ENCODE results near the gene HOXC11.
A peak's percentile ranks its signal among the peaks of the same experiment; 100 is the strongest.

Gene HOXC11

GRCh38 chr12:53998110-53998899 lies 25.4 kb downstream of the HOXC11 start:
- no peak overlapping the region for H3K27ac ChIP-seq (ENCODE audit: low read depth, low read length)
- 21% methylated on average over 6 of the region's 11 CpGs for WGBS
- H3K9ac ChIP-seq (ENCODE audit: low read depth, low read length): no peak overlapping the region
- peaks cover 100% of the 10 kb centered on the region for H3K27me3 ChIP-seq (ENCODE audit: insufficient read depth, low read length)
- peaks cover 5% of the 10 kb centered on the region; the same call in 1 of the 2 replicates for H3K4me1 ChIP-seq (ENCODE audit: insufficient read depth, low read length)
- no peak overlapping the region for H3K4me3 ChIP-seq (ENCODE audit: low read length)
- H3K36me3 ChIP-seq (ENCODE audit: insufficient read depth, low read length): no peaks in the 10 kb centered on the region
- no peaks in the 10 kb centered on the region for H3K9me3 ChIP-seq (ENCODE audit: insufficient read depth, low read depth, low read length)

- peaks cover 100% of the 10 kb centered on the region for H3K27me3 ChIP-seq (ENCODE audit: insufficient read depth, low read length)
- no peak overlapping the region for H3K27ac ChIP-seq (ENCODE audit: low read depth, low read length)
- H3K9ac ChIP-seq (ENCODE audit: low read depth, low read length): no peak overlapping the region
- H3K36me3 ChIP-seq (ENCODE audit: insufficient read depth, low read length): no peaks in the 10 kb centered on the region
- no peaks in the 10 kb centered on the region for H3K9me3 ChIP-seq (ENCODE audit: insufficient read depth, low read depth, low read length)
- H3K4me1 ChIP-seq (ENCODE audit: insufficient read depth, low read length): peaks cover 5% of the 10 kb centered on the region; the same call in 1 of the 2 replicates
- no peak overlapping the region for H3K4me3 ChIP-seq (ENCODE audit: low read length)
- WGBS: 39% methylated on average over 8 of the region's 13 CpGs
Observed at GRCh38 chr12:53998900-53999236, 25.9 kb downstream of the HOXC11 start.

GRCh38 chr12:53999559-54000115 lies 26.7 kb downstream of the HOXC11 start:
- peaks cover 5% of the 10 kb centered on the region; the same call in 1 of the 2 replicates for H3K4me1 ChIP-seq (ENCODE audit: insufficient read depth, low read length)
- no peak overlapping the region for H3K27ac ChIP-seq (ENCODE audit: low read depth, low read length)
- no peak overlapping the region for H3K9ac ChIP-seq (ENCODE audit: low read depth, low read length)
- no peaks in the 10 kb centered on the region for H3K9me3 ChIP-seq (ENCODE audit: insufficient read depth, low read depth, low read length)
- H3K36me3 ChIP-seq (ENCODE audit: insufficient read depth, low read length): no peaks in the 10 kb centered on the region
- 9% methylated on average over 33 of the region's 35 CpGs for WGBS
- H3K4me3 ChIP-seq (ENCODE audit: low read length): peak overlapping the region; percentile 32
- peaks cover 100% of the 10 kb centered on the region for H3K27me3 ChIP-seq (ENCODE audit: insufficient read depth, low read length)

GRCh38 chr12:54000116-54001114 lies 27.5 kb downstream of the HOXC11 start, which contains the start of gene HOXC9:
Gene HOXC9 (plus strand): TSS chr12:54000161. CDS start chr12:54000189, 28 bp downstream.
- Histone ChIP-seq H3K4me1 (ENCODE audit: insufficient read depth, low read length) (peaks cover 5% of the 10 kb centered on the region; the same call in 1 of the 2 replicates), H3K36me3 (ENCODE audit: insufficient read depth, low read length) (no peaks in the 10 kb centered on the region), H3K9me3 (ENCODE audit: insufficient read depth, low read depth, low read length) (no peaks in the 10 kb centered on the region), H3K9ac (ENCODE audit: low read depth, low read length) (no peak within 1 kb of the TSS), H3K4me3 (ENCODE audit: low read length) (peak within 1 kb of the TSS; percentile 32), H3K27me3 (ENCODE audit: insufficient read depth, low read length) (peaks cover 100% of the 10 kb centered on the region), H3K27ac (ENCODE audit: low read depth, low read length) (no peak within 1 kb of the TSS)
- WGBS: 5% methylated on average over 87 of the region's 87 CpGs

- Histone ChIP-seq H3K36me3 (ENCODE audit: insufficient read depth, low read length) (no peaks in the 10 kb centered on the region), H3K4me1 (ENCODE audit: insufficient read depth, low read length) (peaks cover 5% of the 10 kb centered on the region; the same call in 1 of the 2 replicates), H3K9ac (ENCODE audit: low read depth, low read length) (no peak overlapping the region), H3K4me3 (ENCODE audit: low read length) (no peak overlapping the region), H3K27ac (ENCODE audit: low read depth, low read length) (no peak overlapping the region), H3K27me3 (ENCODE audit: insufficient read depth, low read length) (peaks cover 100% of the 10 kb centered on the region), H3K9me3 (ENCODE audit: insufficient read depth, low read depth, low read length) (no peaks in the 10 kb centered on the region)
- 10% methylated on average over 8 of the region's 8 CpGs for WGBS
Observed at GRCh38 chr12:54001283-54002187, 28.6 kb downstream of the HOXC11 start.

- peaks cover 100% of the 10 kb centered on the region for H3K27me3 ChIP-seq (ENCODE audit: insufficient read depth, low read length)
- H3K9ac ChIP-seq (ENCODE audit: low read depth, low read length): no peak overlapping the region
- H3K36me3 ChIP-seq (ENCODE audit: insufficient read depth, low read length): no peaks in the 10 kb centered on the region
- no peak overlapping the region for H3K4me3 ChIP-seq (ENCODE audit: low read length)
- peaks cover 5% of the 10 kb centered on the region; the same call in 1 of the 2 replicates for H3K4me1 ChIP-seq (ENCODE audit: insufficient read depth, low read length)
- WGBS: 24% methylated on average over 18 of the region's 19 CpGs
- H3K9me3 ChIP-seq (ENCODE audit: insufficient read depth, low read depth, low read length): no peaks in the 10 kb centered on the region
- H3K27ac ChIP-seq (ENCODE audit: low read depth, low read length): no peak overlapping the region
Observed at GRCh38 chr12:54002278-54002914, 29.5 kb downstream of the HOXC11 start.

GRCh38 chr12:54002915-54003389 lies 30.0 kb downstream of the HOXC11 start:
- Histone ChIP-seq H3K27me3 (ENCODE audit: insufficient read depth, low read length) (peaks cover 100% of the 10 kb centered on the region), H3K4me1 (ENCODE audit: insufficient read depth, low read length) (peaks cover 5% of the 10 kb centered on the region; the same call in 1 of the 2 replicates), H3K36me3 (ENCODE audit: insufficient read depth, low read length) (no peaks in the 10 kb centered on the region), H3K9me3 (ENCODE audit: insufficient read depth, low read depth, low read length) (no peaks in the 10 kb centered on the region), H3K4me3 (ENCODE audit: low read length) (no peak overlapping the region), H3K27ac (ENCODE audit: low read depth, low read length) (no peak overlapping the region), H3K9ac (ENCODE audit: low read depth, low read length) (no peak overlapping the region)
- 31% methylated on average over 16 of the region's 19 CpGs for WGBS

- Histone ChIP-seq H3K27ac (ENCODE audit: low read depth, low read length) (no peak overlapping the region), H3K9me3 (ENCODE audit: insufficient read depth, low read depth, low read length) (no peaks in the 10 kb centered on the region), H3K27me3 (ENCODE audit: insufficient read depth, low read length) (peaks cover 100% of the 10 kb centered on the region), H3K4me3 (ENCODE audit: low read length) (no peak overlapping the region), H3K4me1 (ENCODE audit: insufficient read depth, low read length) (peaks cover 5% of the 10 kb centered on the region; the same call in 1 of the 2 replicates), H3K36me3 (ENCODE audit: insufficient read depth, low read length) (no peaks in the 10 kb centered on the region), H3K9ac (ENCODE audit: low read depth, low read length) (no peak overlapping the region)
- 30% methylated on average over 3 of the region's 3 CpGs for WGBS
Observed at GRCh38 chr12:54003625-54004024, 30.7 kb downstream of the HOXC11 start.

GRCh38 chr12:54004063-54004840 lies 31.3 kb downstream of the HOXC11 start:
- Histone ChIP-seq H3K9me3 (ENCODE audit: insufficient read depth, low read depth, low read length) (no peaks in the 10 kb centered on the region), H3K9ac (ENCODE audit: low read depth, low read length) (no peak overlapping the region), H3K27me3 (ENCODE audit: insufficient read depth, low read length) (peaks cover 100% of the 10 kb centered on the region), H3K4me3 (ENCODE audit: low read length) (no peak overlapping the region), H3K36me3 (ENCODE audit: insufficient read depth, low read length) (no peaks in the 10 kb centered on the region), H3K27ac (ENCODE audit: low read depth, low read length) (no peak overlapping the region), H3K4me1 (ENCODE audit: insufficient read depth, low read length) (peaks cover 6% of the 10 kb centered on the region; the same call in 1 of the 2 replicates)
- WGBS: 45% methylated on average over 20 of the region's 20 CpGs

Data from HUES64 (cell line).